Common myeloid progenitor, CD34-positive (primary cell): ENCODE data around the gene CDH23.

Source experiments
- CTCF ChIA-PET: fragments of 350-600 bp; sonication (Branson Sonifier 250); formaldehyde crosslinking; loops from one replicate; lab custom pipeline; 2021; ENCODE audit warnings: antibody characterized with exemption; lab: Charles Lee
- POLR2A ChIA-PET: fragments of 350-600 bp; sonication (Branson Sonifier 250); formaldehyde crosslinking; loops from one replicate; lab custom pipeline; 2021; ENCODE audit warnings: antibody characterized with exemption; lab: Charles Lee
- DNase-seq, 3 donors: peaks; one replicate each; pipeline versions ENCODE4 v3.0.0 to v3.0.0-alpha.2; 2013
- H3K27ac ChIP-seq, 2 experiments: 1 replicate in 1 of 2; 2 replicates in 1 of 2; pipeline ENCODE4 v1.7.0; 2013; ENCODE audit warnings: inconsistent platforms in 2 of 2, low read length in 2 of 2, mild to moderate bottlenecking in 2 of 2, low read depth in 1 of 2, moderate library complexity in 1 of 2; ENCODE audit not compliant: severe bottlenecking in 2 of 2, insufficient read depth in 1 of 2, poor library complexity in 1 of 2
- H3K27me3 ChIP-seq, 5 experiments: replicated peaks in 2 of 5; 1 replicate in 3 of 5; 2 replicates in 2 of 5; pipeline versions ENCODE4 v1.6.1 to v1.7.0; 2013; ENCODE audit warnings: low read length in 4 of 5, mild to moderate bottlenecking in 2 of 5, moderate library complexity in 2 of 5, inconsistent platforms in 1 of 5; ENCODE audit not compliant: insufficient read depth in 5 of 5, control insufficient read depth in 4 of 5
- H3K36me3 ChIP-seq, 4 experiments: 1 replicate in 2 of 4; 2 replicates in 2 of 4; pipeline versions ENCODE4 v1.6.1 to v1.7.0; 2013; ENCODE audit warnings: low read length in 3 of 4, control low read depth in 1 of 4, mild to moderate bottlenecking in 1 of 4; ENCODE audit not compliant: control insufficient read depth in 4 of 4, insufficient read depth in 4 of 4
- H3K4me1 ChIP-seq, 4 experiments: 1 replicate in 3 of 4; 2 replicates in 1 of 4; pipeline versions ENCODE4 v1.6.1 to v1.7.1; 2013; ENCODE audit warnings: low read length in 3 of 4, mild to moderate bottlenecking in 3 of 4, control low read depth in 1 of 4, inconsistent platforms in 1 of 4, moderate library complexity in 1 of 4; ENCODE audit not compliant: control insufficient read depth in 4 of 4, insufficient read depth in 4 of 4; ENCODE audit errors: control extremely low read depth in 1 of 4
- H3K4me3 ChIP-seq, 7 experiments: 1 replicate in 4 of 7; 2 replicates in 3 of 7; pipeline versions ENCODE4 v1.5.1 to v1.7.0; 2013; ENCODE audit warnings: mild to moderate bottlenecking in 7 of 7, low read length in 6 of 7, moderate library complexity in 6 of 7, inconsistent platforms in 2 of 7, low read depth in 2 of 7, control low read depth in 1 of 7; ENCODE audit not compliant: insufficient read depth in 4 of 7, control insufficient read depth in 1 of 7; ENCODE audit errors: extremely low read depth in 1 of 7
- H3K9me3 ChIP-seq, 5 experiments: 1 replicate in 4 of 5; 2 replicates in 1 of 5; pipeline versions ENCODE4 v1.6.1 to v1.7.1; 2013; ENCODE audit warnings: low read length in 4 of 5, mild to moderate bottlenecking in 2 of 5, inconsistent platforms in 1 of 5, low read depth in 1 of 5, moderate library complexity in 1 of 5; ENCODE audit not compliant: control insufficient read depth in 4 of 5, insufficient read depth in 2 of 5; ENCODE audit errors: control extremely low read depth in 1 of 5
- WGBS: methylation state at CpG from one replicate; pipeline ENCODE4 v1.1.5; 2013; ENCODE audit not compliant: insufficient coverage; 5-methylcytosine and 5-hydroxymethylcytosine counted together

CDH23 gene

GRCh38 chr10:71729161-71729636 lies 332.5 kb downstream of the CDH23 start:
- WGBS = 13% methylated on average over 6 of the region's 10 CpGs
- no peak overlapping the region for H3K27ac ChIP-seq
- CTCF ChIA-PET = interaction anchor here (1.2 to 9.2 kb wide), 10 partner anchors 12 to 122 kb away, joined by 3 to 122 read pairs (median 4); partner anchors contain the start of gene VSIR
- H3K27me3 ChIP-seq = no peaks in the 10 kb centered on the region
- peaks cover 15 to 69% (median 62%) of the 10 kb centered on the region in 4 experiments for H3K4me1 ChIP-seq
- POLR2A ChIA-PET = interaction anchor here (0.7 to 2.4 kb wide), 3 partner anchors 20 to 495 kb away, joined by 3 to 12 read pairs (median 4); no protein-coding TSS in a partner anchor
- peaks cover 0 to 4% (median 0%) of the 10 kb centered on the region in 4 experiments for H3K36me3 ChIP-seq
- H3K4me3 ChIP-seq = peak overlapping the region in 3 of 7 experiments; percentile 22 to 36 (median 28)
- no peaks in the 10 kb centered on the region for H3K9me3 ChIP-seq
- DNase-seq = peak in 2 of 3 donors; percentile 57 to 68

DNA sequence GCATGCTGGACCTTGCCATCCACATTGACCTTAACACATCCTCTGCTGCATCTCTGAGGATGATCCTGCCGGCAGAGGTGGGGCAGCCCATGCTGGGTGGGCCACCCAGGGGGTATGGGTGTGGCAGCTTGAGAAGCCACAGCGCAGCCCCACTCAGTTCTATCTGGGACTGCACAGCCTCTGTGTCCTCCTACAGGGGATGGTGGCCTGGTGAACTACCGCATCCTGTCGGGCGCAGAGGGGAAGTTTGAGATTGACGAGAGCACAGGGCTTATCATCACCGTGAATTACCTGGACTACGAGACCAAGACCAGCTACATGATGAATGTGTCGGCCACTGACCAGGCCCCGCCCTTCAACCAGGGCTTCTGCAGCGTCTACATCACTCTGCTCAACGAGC lies 335.1 kb downstream of the CDH23 start:
- 93% methylated on average over 12 of the region's 12 CpGs for WGBS
- CTCF ChIA-PET = interaction anchor here (0.7 to 9.2 kb wide), 10 partner anchors 10 to 80 kb away, joined by 3 to 122 read pairs (median 12); partner anchors contain the start of genes C10orf105 and VSIR
- Histone ChIP-seq H3K36me3 (peaks cover 0 to 4% (median 0%) of the 10 kb centered on the region in 4 experiments), H3K27me3 (no peaks in the 10 kb centered on the region), H3K4me3 (no peak overlapping the region), H3K9me3 (no peaks in the 10 kb centered on the region), H3K27ac (no peak overlapping the region), H3K4me1 (peaks cover 14 to 70% (median 66%) of the 10 kb centered on the region in 4 experiments)
- DNase-seq = no peak
- POLR2A ChIA-PET = no interaction called here

DNA sequence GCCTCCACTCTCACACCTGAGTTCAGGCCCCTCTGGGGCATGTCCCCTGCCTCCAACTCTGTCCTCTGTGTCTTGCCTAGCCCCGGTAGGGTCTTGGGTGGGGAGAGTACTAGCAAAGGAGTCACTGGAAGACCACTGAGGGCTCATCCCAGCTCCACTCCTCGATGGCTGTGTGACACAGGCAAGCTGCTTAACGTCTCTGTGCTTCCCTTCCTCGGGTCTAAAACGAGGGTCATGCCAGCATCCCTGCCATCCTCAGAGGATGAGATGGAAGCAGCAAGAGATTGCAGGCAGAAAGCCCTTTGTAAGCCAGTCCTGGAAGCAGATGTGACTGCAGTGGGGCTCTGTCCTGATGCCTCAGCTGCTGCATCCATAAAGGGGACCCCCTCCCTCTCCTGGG lies 338.1 kb downstream of the CDH23 start:
- CTCF ChIA-PET = interaction anchor here (0.7 to 1.9 kb wide), 6 partner anchors 10 to 38 kb away, joined by 3 to 13 read pairs (median 4); partner anchors contain the start of gene VSIR
- Histone ChIP-seq H3K4me3 (peak overlapping the region in 1 of 7 experiments; percentile 9), H3K4me1 (peaks cover 13 to 71% (median 66%) of the 10 kb centered on the region in 4 experiments), H3K36me3 (peaks cover 0 to 4% (median 0%) of the 10 kb centered on the region in 4 experiments), H3K27ac (no peak overlapping the region), H3K9me3 (no peaks in the 10 kb centered on the region), H3K27me3 (no peaks in the 10 kb centered on the region)
- WGBS = 96% methylated on average over 5 of the region's 5 CpGs
- POLR2A ChIA-PET = no interaction called here
- DNase-seq = no peak

- 38% methylated on average over 7 of the region's 16 CpGs for WGBS
- Histone ChIP-seq H3K4me1 (peaks cover 13 to 71% (median 67%) of the 10 kb centered on the region in 4 experiments), H3K27me3 (no peaks in the 10 kb centered on the region), H3K9me3 (no peaks in the 10 kb centered on the region), H3K4me3 (peak overlapping the region in 4 of 7 experiments; percentile 9 to 45 (median 22)), H3K36me3 (peaks cover 0 to 4% (median 0%) of the 10 kb centered on the region in 4 experiments), H3K27ac (peak overlapping the region; percentile 18 to 70)
- peak in 2 of 3 donors; percentile 70 to 77 for DNase-seq
- CTCF ChIA-PET = interaction anchor here (0.7 to 2.1 kb wide), 12 partner anchors 10 to 37 kb away, joined by 3 to 13 read pairs (median 4); partner anchors contain the start of gene VSIR
- POLR2A ChIA-PET = no interaction called here
Observed at GRCh38 chr10:71735709-71736569, 339.2 kb downstream of the CDH23 start.

DNA sequence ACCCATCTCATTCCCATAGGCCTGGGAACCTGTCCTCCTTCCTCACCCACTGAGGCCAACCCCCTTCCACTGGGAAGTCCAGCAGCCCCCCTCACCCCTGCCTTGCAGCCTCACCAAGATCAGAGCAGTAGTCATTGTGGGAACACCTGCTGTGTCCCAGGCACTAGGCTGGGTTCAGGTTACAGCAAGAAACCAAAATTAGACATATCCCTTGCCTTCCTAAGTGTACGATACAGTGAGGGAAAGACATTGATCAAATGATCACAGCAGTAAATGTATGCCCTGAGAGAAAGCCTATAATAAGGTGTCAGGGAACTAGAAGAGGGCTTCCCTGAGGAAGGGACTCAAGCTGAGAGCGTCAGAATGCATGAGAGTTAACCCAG lies 339.8 kb downstream of the CDH23 start:
- H3K4me1 ChIP-seq = peaks cover 13 to 77% (median 71%) of the 10 kb centered on the region in 4 experiments
- POLR2A ChIA-PET = no interaction called here
- peak overlapping the region in 2 of 7 experiments; percentile 31 to 45 for H3K4me3 ChIP-seq
- DNase-seq = no peak
- peaks cover 0 to under 1% (median 0%) of the 10 kb centered on the region in 4 experiments for H3K36me3 ChIP-seq
- CTCF ChIA-PET = interaction anchor here (1.2 to 2.1 kb wide), 6 partner anchors 9 to 34 kb away, joined by 3 to 13 read pairs (median 6); no protein-coding TSS in a partner anchor
- WGBS = 89% methylated on average over 2 of the region's 2 CpGs
- H3K27ac ChIP-seq = peak overlapping the region in 1 of 2 experiments; percentile 70
- no peaks in the 10 kb centered on the region for H3K9me3 ChIP-seq
- no peaks in the 10 kb centered on the region for H3K27me3 ChIP-seq

DNA sequence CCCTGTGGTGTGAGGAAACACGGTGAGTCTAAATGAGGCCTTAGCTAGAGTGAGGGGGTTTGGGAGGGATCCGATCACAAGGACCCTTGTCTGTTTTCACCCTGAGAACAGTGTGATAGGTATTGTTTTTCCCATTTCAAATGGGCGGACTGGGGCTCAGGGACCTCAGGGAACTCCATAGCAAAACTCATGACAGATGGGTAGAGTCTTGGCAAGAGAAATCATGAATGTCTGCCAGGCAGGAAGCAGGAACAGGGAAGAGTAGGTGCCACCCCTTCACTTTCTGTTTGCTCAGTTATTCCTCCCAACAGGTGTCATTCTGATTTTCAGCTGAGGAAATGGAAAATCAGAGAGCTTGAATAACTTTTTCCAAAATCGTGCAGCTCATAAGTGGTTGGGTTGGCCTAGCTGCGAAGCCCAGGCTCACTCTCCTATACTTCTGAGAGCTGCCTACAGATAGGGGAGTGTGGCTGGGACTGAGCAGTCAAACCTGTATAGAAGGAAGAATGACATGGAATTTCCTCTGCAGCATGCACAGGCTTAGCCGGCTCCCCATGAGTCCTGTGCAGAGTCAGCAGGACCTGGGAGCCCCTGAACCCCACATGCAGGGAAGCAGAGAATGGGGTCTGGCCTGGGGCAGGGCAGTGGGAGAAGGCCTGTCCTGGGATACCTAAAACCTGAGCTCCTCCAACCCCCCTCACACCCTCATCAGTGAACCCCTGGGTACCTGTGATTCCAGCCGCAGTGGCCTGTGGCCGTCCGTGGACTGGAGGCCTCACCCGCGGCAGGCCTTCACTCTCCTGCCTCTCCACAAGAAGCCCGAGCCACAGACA lies 340.5 kb downstream of the CDH23 start:
- Histone ChIP-seq H3K9me3 (no peaks in the 10 kb centered on the region), H3K36me3 (no peaks in the 10 kb centered on the region), H3K27ac (no peak overlapping the region), H3K4me1 (peaks cover 13 to 82% (median 76%) of the 10 kb centered on the region in 4 experiments), H3K27me3 (no peaks in the 10 kb centered on the region), H3K4me3 (peak overlapping the region in 3 of 7 experiments; percentile 25 to 31 (median 27))
- ChIA-PET CTCF (interaction anchor here (0.6 to 2.1 kb wide), 10 partner anchors 9 to 75 kb away, joined by 3 to 13 read pairs (median 3); no protein-coding TSS in a partner anchor), POLR2A (interaction anchor here (0.8 kb wide), 1 partner anchor 9 kb away, joined by 3 read pairs; no protein-coding TSS in a partner anchor)
- no peak for DNase-seq
- 64% methylated on average over 12 of the region's 12 CpGs for WGBS
